HK-2 (cell line): ENCODE data around the gene ENO1.
A peak's percentile ranks its signal among the peaks of the same experiment; 100 is the strongest.
"Not testable (repeated sequence)": the region's sequence is repeated elsewhere in the genome, so short reads cannot be mapped to it uniquely, and the experiment has no call there.

ENCODE experiments used
- DNase-seq: peaks from one replicate; pipeline ENCODE4 v3.0.0-alpha.2; 2018; ENCODE audit not compliant: unreplicated experiment

ENO1 gene

GRCh38 chr1:8878448-8878697 lies at the start of gene ENO1:
ENO1 (minus strand) TSS chr1:8878686; CDS start chr1:8874908, 3,778 bp downstream.
- DNase-seq: no peak

GRCh38 chr1:8926707-8927694 lies 48.5 kb upstream of the ENO1 start:
- no peak for DNase-seq

GRCh38 chr1:8925960-8926359 lies 47.5 kb upstream of the ENO1 start:
- DNase-seq: no peak

- DNase-seq: no peak
These were observed 46.9 kb upstream of the ENO1 start for GRCh38 chr1:8925406-8925805.

DNA sequence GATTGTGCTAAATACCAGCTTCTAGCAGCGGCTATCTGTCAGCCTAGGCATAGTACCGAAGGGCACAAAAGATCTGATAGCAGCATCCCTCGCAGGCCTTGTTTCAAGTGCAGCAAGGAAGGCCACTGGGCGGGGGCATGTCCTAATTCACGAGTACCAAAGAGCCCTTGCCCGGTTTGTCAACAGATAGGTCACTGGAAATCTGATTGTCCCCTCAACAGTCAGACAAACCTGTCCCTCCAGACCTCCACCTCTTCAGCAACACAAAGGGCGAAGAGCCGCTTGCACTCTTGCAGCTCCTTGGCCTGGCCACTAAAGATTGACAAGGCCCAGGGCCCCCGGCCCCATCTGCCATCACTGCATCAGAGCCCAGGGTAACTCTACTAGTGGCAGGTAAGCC lies 44.5 kb upstream of the ENO1 start:
- DNase-seq: no peak

DNA sequence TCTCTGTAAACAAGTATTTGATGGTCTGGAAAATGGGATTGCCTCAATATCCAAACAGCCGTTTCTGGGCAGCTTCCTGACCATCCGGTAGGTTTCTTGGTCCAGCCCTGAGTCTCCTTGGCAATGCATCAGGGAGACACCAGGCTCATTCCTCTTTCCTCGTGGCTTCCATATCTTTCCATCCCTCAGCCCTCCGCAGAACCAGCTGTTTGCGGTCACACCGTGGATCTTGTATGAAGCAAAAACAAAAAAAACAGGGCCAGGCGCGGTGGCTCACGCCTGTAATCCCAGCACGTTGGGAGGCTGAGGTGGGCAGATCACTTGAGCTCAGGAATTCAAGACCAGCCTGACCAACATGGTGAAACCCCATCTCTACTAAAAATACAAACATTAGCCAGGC lies 39.0 kb upstream of the ENO1 start:
- DNase-seq: not testable (repeated sequence)

GRCh38 chr1:8915446-8915845 lies 37.0 kb upstream of the ENO1 start:
- no peak for DNase-seq

DNA sequence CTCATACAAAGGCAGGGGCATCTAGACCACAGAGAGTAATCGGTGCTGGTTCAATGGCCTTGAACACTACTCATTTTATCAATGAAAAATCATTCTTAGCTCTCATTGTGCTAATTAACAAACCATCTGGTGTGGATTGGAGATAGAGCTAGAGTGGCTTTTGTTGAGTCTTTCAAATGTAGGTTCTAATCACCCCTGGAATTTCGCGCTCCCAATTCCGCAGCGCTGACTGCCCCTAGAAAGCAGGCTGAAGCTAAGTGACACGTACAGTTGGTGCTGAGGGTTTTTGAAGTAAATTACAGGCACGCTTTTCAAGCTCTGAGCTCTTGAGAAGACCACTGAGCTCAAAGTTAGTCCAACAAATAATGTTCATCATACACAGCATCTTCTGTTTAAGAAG lies 36.0 kb upstream of the ENO1 start:
- no peak for DNase-seq

GRCh38 chr1:8913457-8913856 lies 35.0 kb upstream of the ENO1 start:
- no peak for DNase-seq

- no peak for DNase-seq
These were observed 33.2 kb upstream of the ENO1 start for GRCh38 chr1:8911416-8912309.

GRCh38 chr1:8910914-8911313 lies 32.4 kb upstream of the ENO1 start:
- DNase-seq: no peak

DNA sequence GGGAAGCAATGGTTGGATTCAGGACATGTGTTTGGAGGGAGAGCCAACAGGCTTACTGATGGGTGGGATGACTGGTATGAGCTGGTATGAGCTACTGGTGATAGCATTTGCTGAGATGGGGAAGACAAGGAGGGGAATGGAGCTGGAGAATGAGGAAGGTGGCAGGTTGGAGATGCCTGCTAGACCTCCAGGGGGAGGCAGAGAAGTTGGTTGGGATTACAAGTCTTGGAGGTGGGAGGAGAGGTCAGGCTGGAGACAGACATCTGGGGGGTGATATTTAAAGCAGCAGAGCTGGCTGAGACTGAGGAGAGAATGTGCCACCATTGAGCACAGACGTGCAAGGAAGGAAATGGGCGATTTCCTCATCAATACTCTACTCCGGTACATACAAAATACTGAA lies 31.8 kb upstream of the ENO1 start:
- no peak for DNase-seq

DNA sequence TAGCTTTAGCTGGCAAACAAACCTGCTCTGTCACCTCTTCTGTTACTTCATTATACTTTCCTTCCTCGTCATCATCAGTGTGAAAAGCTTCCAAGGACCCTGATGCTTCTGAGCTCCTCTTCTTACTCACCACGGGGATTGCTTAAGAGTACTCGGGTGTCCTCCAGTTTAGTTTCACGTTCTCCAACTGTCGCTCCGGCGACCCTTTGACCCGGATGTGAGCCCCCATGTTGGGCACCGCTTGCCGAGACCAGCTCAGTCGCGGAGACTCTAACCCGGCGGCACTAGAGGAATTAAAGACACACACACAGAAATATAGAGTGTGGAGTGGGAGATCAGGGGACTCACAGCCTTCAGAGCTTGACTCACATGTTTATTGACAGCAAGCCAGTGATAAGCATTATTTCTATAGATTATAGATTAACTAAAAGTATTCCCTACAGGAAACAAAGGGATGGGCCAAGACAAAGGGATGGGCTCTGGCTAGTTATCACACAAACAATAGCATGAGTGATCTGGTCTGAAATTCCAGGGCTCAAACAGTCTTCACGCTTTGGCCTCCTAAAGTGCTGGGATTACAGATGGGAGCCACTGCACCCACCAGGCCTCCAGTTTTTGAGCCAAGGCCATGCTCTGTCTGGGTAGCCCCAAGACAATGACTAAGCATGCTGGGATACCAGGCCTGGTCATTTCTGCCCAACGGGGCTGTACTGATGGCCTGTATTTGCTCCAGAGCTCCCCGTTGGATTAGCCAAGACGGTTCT lies 30.1 kb upstream of the ENO1 start:
- DNase-seq: no peak

DNA sequence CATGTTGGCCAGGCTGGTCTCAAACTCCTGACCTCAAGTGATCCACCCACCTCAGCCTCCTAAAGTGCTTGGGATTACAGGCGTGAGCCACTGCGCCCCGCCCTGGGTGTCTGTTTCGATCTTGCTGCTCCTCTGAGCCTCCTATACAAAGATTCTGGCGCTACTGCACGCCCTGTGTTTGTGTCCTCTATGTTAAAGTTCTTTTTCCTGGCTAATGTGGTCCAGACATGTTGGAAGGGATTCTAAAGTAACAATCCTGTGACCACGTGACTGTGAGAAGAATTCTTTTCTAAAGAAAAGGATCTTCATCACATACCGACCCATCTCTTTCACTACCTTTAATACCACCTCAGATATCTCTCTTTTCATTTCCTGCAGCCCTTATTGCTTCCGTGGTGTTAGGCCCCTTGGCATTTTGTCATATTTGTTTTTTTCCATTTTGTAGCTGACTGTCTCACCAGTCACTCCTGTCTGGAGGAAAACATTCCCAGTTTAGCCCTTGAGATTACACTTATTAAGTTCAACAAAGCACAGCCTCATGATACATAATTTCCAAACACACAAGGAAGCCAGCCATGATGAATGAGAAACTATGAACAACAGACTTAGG lies 27.2 kb upstream of the ENO1 start:
- DNase-seq: no peak

DNA sequence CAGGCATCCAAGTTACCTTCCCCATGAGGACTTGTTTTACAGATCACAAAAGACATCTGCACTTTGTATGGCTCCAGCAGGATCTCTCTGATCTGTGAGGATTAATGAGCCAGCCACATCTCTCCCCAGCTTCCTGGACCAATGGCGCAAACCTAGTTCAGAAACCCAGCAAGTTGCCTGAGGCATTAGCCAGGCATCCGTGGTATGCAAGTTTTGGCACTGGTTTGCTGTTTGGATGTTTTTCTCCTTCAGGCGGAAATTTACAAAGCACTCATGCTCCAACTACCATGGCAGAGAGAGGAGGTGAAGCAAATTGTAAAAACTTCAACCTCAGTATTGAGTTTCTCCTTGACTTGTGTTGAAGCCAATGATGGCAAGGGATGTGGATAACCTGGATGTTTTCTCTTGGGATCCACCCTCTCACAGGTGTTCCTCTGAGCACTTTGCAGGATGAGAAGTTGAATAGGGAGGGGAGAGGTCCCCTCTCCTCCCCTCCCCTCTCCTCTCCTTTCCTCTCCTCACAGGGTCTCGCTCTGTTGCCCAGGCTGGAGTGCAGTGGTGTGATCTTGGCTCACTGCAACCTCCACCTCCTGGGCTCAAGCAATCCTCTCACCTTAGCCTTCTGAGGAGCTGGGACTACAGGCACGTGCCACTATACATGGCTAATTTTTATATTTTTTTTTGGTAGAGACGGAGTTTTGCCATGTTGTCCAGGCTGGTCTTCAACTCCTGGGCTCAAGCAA lies 25.6 kb upstream of the ENO1 start:
- DNase-seq: peak; percentile 75

GRCh38 chr1:8903410-8903809 lies 24.9 kb upstream of the ENO1 start:
- DNase-seq: no peak

DNA sequence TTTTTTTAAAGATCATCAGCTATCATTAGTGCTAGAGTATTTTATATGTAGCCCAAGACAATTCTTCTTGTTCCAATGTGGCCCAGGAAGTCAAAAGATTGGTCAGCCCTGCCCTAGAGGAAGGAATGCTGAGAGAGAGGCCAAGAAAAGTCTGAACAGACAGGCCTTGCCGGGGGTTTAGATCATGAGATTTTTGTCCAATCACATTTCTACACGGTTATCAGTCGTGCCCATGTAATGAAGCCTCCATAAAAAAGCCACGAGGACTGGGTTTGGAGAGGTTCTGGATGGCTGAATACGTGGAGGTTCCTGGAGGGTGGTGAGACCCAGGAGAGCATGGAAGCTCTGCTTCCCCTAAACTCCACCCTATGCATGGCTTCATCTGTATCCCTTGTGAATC lies 24.3 kb upstream of the ENO1 start:
- DNase-seq: peak; percentile 53

- DNase-seq: not testable (repeated sequence)
These were observed 22.2 kb upstream of the ENO1 start for GRCh38 chr1:8900684-8901083.

GRCh38 chr1:8899046-8899445 lies 20.6 kb upstream of the ENO1 start:
- no peak for DNase-seq

DNA sequence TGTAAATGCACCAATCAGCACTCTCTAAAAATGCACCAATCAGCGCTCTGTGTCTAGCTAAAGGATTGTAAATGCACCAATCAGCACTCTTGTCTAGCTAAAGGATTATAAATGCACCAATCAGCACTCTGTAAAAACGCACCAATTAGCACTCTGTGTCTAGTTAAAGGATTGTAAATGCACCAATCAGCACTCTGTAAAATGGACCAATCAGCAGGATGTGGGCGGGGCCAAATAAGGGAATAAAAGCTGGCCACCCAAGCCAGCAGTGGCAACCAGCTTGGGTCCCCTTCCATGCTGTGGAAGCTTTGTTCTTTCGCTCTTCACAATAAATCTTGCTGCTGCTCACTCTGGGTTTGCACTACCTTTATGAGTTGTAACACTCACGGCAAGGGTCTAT lies 19.9 kb upstream of the ENO1 start:
- not testable (repeated sequence) for DNase-seq

DNA sequence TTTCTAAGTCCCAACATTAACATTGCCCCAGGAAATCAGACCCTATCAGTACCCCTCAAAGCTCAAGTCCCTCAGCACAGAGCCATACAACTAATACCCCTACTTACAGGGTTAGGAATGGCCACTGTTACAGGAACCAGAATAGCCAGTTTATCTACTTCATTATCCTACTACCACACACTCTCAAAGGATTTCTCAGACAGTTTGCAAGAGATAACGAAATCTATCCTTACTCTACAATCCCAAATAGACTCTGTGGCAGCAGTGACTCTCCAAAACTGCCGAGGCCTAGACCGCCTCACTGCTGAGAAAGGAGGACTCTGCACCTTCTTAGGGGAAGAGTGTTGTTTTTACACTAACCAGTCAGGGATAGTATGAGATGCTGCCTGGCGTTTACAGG lies 19.0 kb upstream of the ENO1 start:
- not testable (repeated sequence) for DNase-seq
